Neural progenitor cell (in vitro differentiated cells): Measurements from ENCODE around the gene TEAD2.

Source experiments
- CTCF ChIP-seq: fragments of 200-600 bp; sonication (generic); IDR thresholded peaks from 2 replicates; pipeline ENCODE4 v1.5.1; 2017; ENCODE audit warnings: antibody characterized with exemption, mild to moderate bottlenecking
- EZH2 ChIP-seq: fragments of 200-600 bp; sonication (generic); IDR thresholded peaks from 2 replicates; pipeline ENCODE4 v1.6.1; 2017; ENCODE audit warnings: antibody characterized with exemption, mild to moderate bottlenecking, moderate library complexity

- TF ChIP-seq CTCF (peak; percentile 48), EZH2 (no peak)
Observed at GRCh38 chr19:49363268-49364082, 1.3 kb upstream of the TEAD2 start, which contains the start of gene DKKL1.
